ENCODE results near the gene TBCK. TPM values are rescaled to one million over a fixed set of nuclear protein-coding genes. Genes with fewer than 3 reads are reported as not detected.

TBCK gene
- total and polyA plus RNA-seq, 4 donors, result 4.9 to 25.5 (median 15.8) TPM

DNA sequence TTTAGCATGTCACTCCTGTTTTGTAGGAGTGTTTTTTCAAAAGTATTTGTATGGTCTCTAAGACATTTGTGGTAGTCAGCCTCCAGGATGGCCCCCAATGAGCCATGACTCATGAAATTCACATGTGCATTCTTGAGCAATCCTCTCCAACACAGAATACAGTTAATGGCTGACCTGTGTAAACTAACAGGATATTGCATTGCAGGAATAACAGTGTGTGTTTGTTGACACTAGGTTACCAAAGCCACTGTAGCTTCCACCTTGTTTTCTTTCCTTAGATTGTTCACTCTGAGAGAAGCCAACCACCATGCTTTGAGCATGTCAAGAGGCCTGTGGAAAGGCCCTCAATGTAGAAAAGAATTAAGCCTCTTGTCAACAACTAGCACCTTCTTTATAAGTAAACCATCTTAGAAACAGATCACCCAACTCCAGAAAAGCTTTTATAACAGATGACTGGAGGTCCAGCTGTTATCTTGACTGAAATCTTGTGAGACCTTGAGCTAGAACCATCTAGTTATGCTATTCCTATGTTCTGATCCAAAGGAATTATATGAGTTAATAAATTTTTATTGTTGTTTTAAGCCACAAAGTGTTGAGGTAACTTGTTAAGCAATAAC, 28.5 kb downstream of the TBCK start (continued):
- TF ChIP-seq, protein P1, sequence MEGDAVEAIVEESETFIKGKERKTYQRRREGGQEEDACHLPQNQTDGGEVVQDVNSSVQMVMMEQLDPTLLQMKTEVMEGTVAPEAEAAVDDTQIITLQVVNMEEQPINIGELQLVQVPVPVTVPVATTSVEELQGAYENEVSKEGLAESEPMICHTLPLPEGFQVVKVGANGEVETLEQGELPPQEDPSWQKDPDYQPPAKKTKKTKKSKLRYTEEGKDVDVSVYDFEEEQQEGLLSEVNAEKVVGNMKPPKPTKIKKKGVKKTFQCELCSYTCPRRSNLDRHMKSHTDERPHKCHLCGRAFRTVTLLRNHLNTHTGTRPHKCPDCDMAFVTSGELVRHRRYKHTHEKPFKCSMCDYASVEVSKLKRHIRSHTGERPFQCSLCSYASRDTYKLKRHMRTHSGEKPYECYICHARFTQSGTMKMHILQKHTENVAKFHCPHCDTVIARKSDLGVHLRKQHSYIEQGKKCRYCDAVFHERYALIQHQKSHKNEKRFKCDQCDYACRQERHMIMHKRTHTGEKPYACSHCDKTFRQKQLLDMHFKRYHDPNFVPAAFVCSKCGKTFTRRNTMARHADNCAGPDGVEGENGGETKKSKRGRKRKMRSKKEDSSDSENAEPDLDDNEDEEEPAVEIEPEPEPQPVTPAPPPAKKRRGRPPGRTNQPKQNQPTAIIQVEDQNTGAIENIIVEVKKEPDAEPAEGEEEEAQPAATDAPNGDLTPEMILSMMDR (IDR thresholded peaks at IDR 0.05; ENCODE audit: low read depth, low read length, missing input control), result no peak
- TF ChIP-seq RAD21 (IDR thresholded peaks at IDR 0.05), result no peak
- TF ChIP-seq, protein P2, sequence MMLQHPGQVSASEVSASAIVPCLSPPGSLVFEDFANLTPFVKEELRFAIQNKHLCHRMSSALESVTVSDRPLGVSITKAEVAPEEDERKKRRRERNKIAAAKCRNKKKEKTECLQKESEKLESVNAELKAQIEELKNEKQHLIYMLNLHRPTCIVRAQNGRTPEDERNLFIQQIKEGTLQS (IDR thresholded peaks at IDR 0.05), result peak; percentile 81
- TF ChIP-seq HNF4A (conservative IDR thresholded peaks at IDR 0.05), result peak; percentile 31 to 47

DNA sequence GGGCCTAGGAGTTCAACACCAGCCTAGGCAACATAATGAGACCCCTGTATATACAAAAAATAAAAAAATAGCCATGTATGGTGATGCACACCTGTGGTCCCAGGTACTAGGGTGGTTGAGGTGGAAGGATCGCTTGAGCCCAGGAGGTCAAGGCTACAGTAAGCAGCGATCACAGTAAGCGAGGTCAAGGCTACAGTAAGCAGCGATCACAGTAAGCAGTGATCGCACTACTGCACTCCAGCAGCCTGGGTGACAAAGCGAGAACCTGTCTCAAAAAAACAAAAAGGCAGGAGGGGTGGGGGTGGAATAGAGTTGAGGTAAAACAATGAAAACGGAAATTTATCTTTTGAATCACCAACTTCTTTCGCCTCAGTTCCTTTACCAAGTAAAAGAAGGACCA, 29.4 kb downstream of the TBCK start:
- H3K36me3 ChIP-seq (ENCODE audit: control insufficient read depth in 4 of 4, insufficient read depth in 3 of 4, low read depth in 1 of 4, low read length in 3 of 4), result peaks cover 0 to 7% (median 4%) of the 10 kb centered on the region in 4 donors
- TF ChIP-seq TAF1 (conservative IDR thresholded peaks at IDR 0.05) (no peak), NR2F2 (IDR thresholded peaks at IDR 0.05) (no peak), SP1 (IDR thresholded peaks at IDR 0.05) (no peak), HNF4G (IDR thresholded peaks at IDR 0.05) (no peak), YY1 (IDR thresholded peaks at IDR 0.05) (no peak), JUND (IDR thresholded peaks at IDR 0.05) (no peak), RXRA (IDR thresholded peaks at IDR 0.05) (no peak)
- TF ChIP-seq, protein P3, sequence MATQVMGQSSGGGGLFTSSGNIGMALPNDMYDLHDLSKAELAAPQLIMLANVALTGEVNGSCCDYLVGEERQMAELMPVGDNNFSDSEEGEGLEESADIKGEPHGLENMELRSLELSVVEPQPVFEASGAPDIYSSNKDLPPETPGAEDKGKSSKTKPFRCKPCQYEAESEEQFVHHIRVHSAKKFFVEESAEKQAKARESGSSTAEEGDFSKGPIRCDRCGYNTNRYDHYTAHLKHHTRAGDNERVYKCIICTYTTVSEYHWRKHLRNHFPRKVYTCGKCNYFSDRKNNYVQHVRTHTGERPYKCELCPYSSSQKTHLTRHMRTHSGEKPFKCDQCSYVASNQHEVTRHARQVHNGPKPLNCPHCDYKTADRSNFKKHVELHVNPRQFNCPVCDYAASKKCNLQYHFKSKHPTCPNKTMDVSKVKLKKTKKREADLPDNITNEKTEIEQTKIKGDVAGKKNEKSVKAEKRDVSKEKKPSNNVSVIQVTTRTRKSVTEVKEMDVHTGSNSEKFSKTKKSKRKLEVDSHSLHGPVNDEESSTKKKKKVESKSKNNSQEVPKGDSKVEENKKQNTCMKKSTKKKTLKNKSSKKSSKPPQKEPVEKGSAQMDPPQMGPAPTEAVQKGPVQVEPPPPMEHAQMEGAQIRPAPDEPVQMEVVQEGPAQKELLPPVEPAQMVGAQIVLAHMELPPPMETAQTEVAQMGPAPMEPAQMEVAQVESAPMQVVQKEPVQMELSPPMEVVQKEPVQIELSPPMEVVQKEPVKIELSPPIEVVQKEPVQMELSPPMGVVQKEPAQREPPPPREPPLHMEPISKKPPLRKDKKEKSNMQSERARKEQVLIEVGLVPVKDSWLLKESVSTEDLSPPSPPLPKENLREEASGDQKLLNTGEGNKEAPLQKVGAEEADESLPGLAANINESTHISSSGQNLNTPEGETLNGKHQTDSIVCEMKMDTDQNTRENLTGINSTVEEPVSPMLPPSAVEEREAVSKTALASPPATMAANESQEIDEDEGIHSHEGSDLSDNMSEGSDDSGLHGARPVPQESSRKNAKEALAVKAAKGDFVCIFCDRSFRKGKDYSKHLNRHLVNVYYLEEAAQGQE (IDR thresholded peaks at IDR 0.05), result no peak
- TF ChIP-seq, protein P4, sequence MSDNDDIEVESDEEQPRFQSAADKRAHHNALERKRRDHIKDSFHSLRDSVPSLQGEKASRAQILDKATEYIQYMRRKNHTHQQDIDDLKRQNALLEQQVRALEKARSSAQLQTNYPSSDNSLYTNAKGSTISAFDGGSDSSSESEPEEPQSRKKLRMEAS (IDR thresholded peaks at IDR 0.05), result no peak
- TF ChIP-seq, protein P2 (IDR thresholded peaks at IDR 0.05), result no peak
- TF ChIP-seq, protein P5, sequence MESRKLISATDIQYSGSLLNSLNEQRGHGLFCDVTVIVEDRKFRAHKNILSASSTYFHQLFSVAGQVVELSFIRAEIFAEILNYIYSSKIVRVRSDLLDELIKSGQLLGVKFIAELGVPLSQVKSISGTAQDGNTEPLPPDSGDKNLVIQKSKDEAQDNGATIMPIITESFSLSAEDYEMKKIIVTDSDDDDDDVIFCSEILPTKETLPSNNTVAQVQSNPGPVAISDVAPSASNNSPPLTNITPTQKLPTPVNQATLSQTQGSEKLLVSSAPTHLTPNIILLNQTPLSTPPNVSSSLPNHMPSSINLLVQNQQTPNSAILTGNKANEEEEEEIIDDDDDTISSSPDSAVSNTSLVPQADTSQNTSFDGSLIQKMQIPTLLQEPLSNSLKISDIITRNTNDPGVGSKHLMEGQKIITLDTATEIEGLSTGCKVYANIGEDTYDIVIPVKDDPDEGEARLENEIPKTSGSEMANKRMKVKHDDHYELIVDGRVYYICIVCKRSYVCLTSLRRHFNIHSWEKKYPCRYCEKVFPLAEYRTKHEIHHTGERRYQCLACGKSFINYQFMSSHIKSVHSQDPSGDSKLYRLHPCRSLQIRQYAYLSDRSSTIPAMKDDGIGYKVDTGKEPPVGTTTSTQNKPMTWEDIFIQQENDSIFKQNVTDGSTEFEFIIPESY (IDR thresholded peaks at IDR 0.05), result no peak
- 95% methylated on average over 8 of the region's 8 CpGs for WGBS

More for the DNA sequence above, 29.4 kb downstream of the TBCK start:
- H3K27me3 ChIP-seq (ENCODE audit: control insufficient read depth in 4 of 4, insufficient read depth in 4 of 4, low read length in 3 of 4), result no peaks in the 10 kb centered on the region
- H3K27ac ChIP-seq (ENCODE audit: low read depth in 1 of 2, low read length in 2 of 2), result peak overlapping the region in 1 of 2 donors; percentile 28
- H3K4me1 ChIP-seq (ENCODE audit: control insufficient read depth in 4 of 4, insufficient read depth in 4 of 4, low read length in 3 of 4), result peaks cover 0 to 13% (median 0%) of the 10 kb centered on the region in 4 donors
- no peak overlapping the region for H3K4me3 ChIP-seq (ENCODE audit: low read depth in 1 of 3, low read length in 3 of 3)
- no peaks in the 10 kb centered on the region for H3K9me3 ChIP-seq (ENCODE audit: control insufficient read depth in 4 of 4, low read length in 3 of 4)
- DNase-seq (ENCODE audit: low spot score), result no peak
- H3K9ac ChIP-seq (ENCODE audit: low read depth in 1 of 2, low read length in 2 of 2), result no peak overlapping the region

All from liver (tissue), 9 donors.